GM18520 (cell line): ENCODE data around the gene IFI27L1.

Experiments
- ATAC-seq: cut with Tn5 transposase; IDR thresholded peaks from one replicate; pipeline ENCODE4 v1.9.1; 2021; ENCODE audit not compliant: unreplicated experiment

The IFI27L1 gene

GRCh38 chr14:94129758-94130414, 48.8 kb downstream of the IFI27L1 start:
- no peak for ATAC-seq

- ATAC-seq, result peak; percentile 44
Observed at GRCh38 chr14:94132285-94132887, 51.3 kb downstream of the IFI27L1 start.

- ATAC-seq, result no peak
Observed at GRCh38 chr14:94135476-94135875, 54.4 kb downstream of the IFI27L1 start.

GRCh38 chr14:94136575-94137331, 55.6 kb downstream of the IFI27L1 start:
- ATAC-seq, result peak; percentile 63

GRCh38 chr14:94138251-94138650, 57.1 kb downstream of the IFI27L1 start:
- ATAC-seq, result no peak

- ATAC-seq, result no peak
Observed at GRCh38 chr14:94139006-94139405, 57.9 kb downstream of the IFI27L1 start.

GRCh38 chr14:94139421-94139820, 58.3 kb downstream of the IFI27L1 start:
- no peak for ATAC-seq

- ATAC-seq, result no peak
Observed at GRCh38 chr14:94142247-94142646, 61.1 kb downstream of the IFI27L1 start.

- ATAC-seq, result no peak
Observed at GRCh38 chr14:94142836-94143235, 61.7 kb downstream of the IFI27L1 start.

- no peak for ATAC-seq
Observed at GRCh38 chr14:94143239-94143638, 62.1 kb downstream of the IFI27L1 start.

GRCh38 chr14:94143711-94144110, 62.6 kb downstream of the IFI27L1 start:
- no peak for ATAC-seq

GRCh38 chr14:94144765-94145164, 63.7 kb downstream of the IFI27L1 start:
- ATAC-seq, result no peak

- no peak for ATAC-seq
Observed at GRCh38 chr14:94145902-94146527, 64.9 kb downstream of the IFI27L1 start.
